HepG2 (cell line): ENCODE measurements around the gene ZNF512B. TPM values are rescaled to one million over a fixed set of nuclear protein-coding genes. Genes with fewer than 3 reads are reported as not detected.

ENCODE experiments used
- ASH2L ChIP-seq: fragments of 300-600, 200-600 bp; sonication (generic); IDR thresholded peaks from 2 replicates; pipeline ENCODE4 v1.7.0; 2017; ENCODE audit warnings: low read depth, mild to moderate bottlenecking, moderate library complexity, mixed read lengths, low read length; ENCODE audit not compliant: insufficient read length
- BCLAF1 ChIP-seq: fragments of 450-650 bp; IDR thresholded peaks from 2 replicates; pipeline ENCODE4 v1.6.1; 2017; ENCODE audit warnings: mild to moderate bottlenecking
- EEA1 ChIP-seq: sonication (generic); formaldehyde crosslinking; IDR thresholded peaks from 2 replicates; pipeline ENCODE4 v1.5.1; 2020; ENCODE audit warnings: mild to moderate bottlenecking, missing genetic modification reagents, borderline replicate concordance
- FOXA3 ChIP-seq: IDR thresholded peaks from 2 replicates; pipeline ENCODE4 v1.6.1; 2016; ENCODE audit warnings: missing genetic modification reagents, missing compliant biosample characterization
- GRHL1 ChIP-seq: sonication (generic); formaldehyde crosslinking; conservative IDR thresholded peaks from 2 replicates; pipeline ENCODE4 v1.8.0; 2022; ENCODE audit warnings: missing genetic modification reagents
- HIVEP1 ChIP-seq: sonication (generic); formaldehyde crosslinking; IDR thresholded peaks from 2 replicates; pipeline ENCODE4 v1.4.0; 2020; ENCODE audit warnings: mild to moderate bottlenecking, missing genetic modification reagents
- ISL2 ChIP-seq: sonication (generic); formaldehyde crosslinking; IDR thresholded peaks from 2 replicates; pipeline ENCODE4 v1.5.0; 2020; ENCODE audit warnings: missing genetic modification reagents
- MTF1 ChIP-seq: sonication (generic); formaldehyde crosslinking; IDR thresholded peaks from 2 replicates; pipeline ENCODE4 v1.5.0; 2020; ENCODE audit warnings: missing genetic modification reagents
- NRL ChIP-seq: sonication (generic); formaldehyde crosslinking; IDR thresholded peaks from 2 replicates; pipeline ENCODE4 v1.5.0; 2020; ENCODE audit warnings: missing genetic modification reagents, mild to moderate bottlenecking, moderate library complexity, borderline replicate concordance
- SIX1 ChIP-seq: sonication (generic); formaldehyde crosslinking; IDR thresholded peaks from 2 replicates; pipeline ENCODE4 v1.4.0; 2020; ENCODE audit warnings: missing genetic modification reagents, borderline replicate concordance
- SMAD9 ChIP-seq: sonication (generic); formaldehyde crosslinking; IDR thresholded peaks from 2 replicates; pipeline ENCODE4 v1.5.1; 2020; ENCODE audit warnings: mild to moderate bottlenecking, missing genetic modification reagents
- TFDP1 ChIP-seq: IDR thresholded peaks from 2 replicates; pipeline ENCODE4 v1.6.1; 2016; ENCODE audit warnings: missing compliant biosample characterization, missing genetic modification reagents, borderline replicate concordance
- ZEB1 ChIP-seq: IDR thresholded peaks from 2 replicates; pipeline ENCODE4 v1.6.1; 2012; ENCODE audit warnings: mild to moderate bottlenecking, low read depth, inconsistent platforms; ENCODE audit not compliant: insufficient replicate concordance
- ZFP91 ChIP-seq: sonication (generic); formaldehyde crosslinking; IDR thresholded peaks from 2 replicates; pipeline ENCODE4 v1.9.0; 2022; ENCODE audit warnings: missing genetic modification reagents, mild to moderate bottlenecking, borderline replicate concordance
- ZMAT3 ChIP-seq: sonication (generic); formaldehyde crosslinking; conservative IDR thresholded peaks from 2 replicates; pipeline ENCODE4 v1.7.0; 2021; ENCODE audit warnings: missing genetic modification reagents
- ZNF124 ChIP-seq: sonication (generic); formaldehyde crosslinking; IDR thresholded peaks from 2 replicates; pipeline ENCODE4 v1.4.0; 2020; ENCODE audit warnings: missing genetic modification reagents
- ZNF230 ChIP-seq: sonication (generic); formaldehyde crosslinking; IDR thresholded peaks from 2 replicates; pipeline ENCODE4 v1.4.0; 2020; ENCODE audit warnings: mild to moderate bottlenecking, missing genetic modification reagents
- ZNF496 ChIP-seq: sonication (generic); formaldehyde crosslinking; IDR thresholded peaks from 2 replicates; pipeline ENCODE4 v1.8.1; 2023; ENCODE audit warnings: mild to moderate bottlenecking, moderate library complexity, missing genetic modification reagents; ENCODE audit not compliant: insufficient replicate concordance
- ZNF552 ChIP-seq: sonication (generic); formaldehyde crosslinking; IDR thresholded peaks from 2 replicates; pipeline ENCODE4 v1.9.0; 2022; ENCODE audit warnings: missing genetic modification reagents, mild to moderate bottlenecking, borderline replicate concordance
- ZNF772 ChIP-seq: sonication (generic); formaldehyde crosslinking; IDR thresholded peaks from 2 replicates; pipeline ENCODE4 v1.5.0; 2020; ENCODE audit warnings: mild to moderate bottlenecking, missing genetic modification reagents
- ZNF790 ChIP-seq: sonication (generic); formaldehyde crosslinking; IDR thresholded peaks from 2 replicates; pipeline ENCODE4 v1.8.0; 2022; ENCODE audit warnings: missing genetic modification reagents, mild to moderate bottlenecking, borderline replicate concordance
- polyA plus RNA-seq, 8 experiments: library from polyadenylated mRNA; depleted of rRNA in 3 of 8; stranded (reverse) in 7 of 8; unstranded in 1 of 8; fragments of >200 nt; fragmentation: Illumina TruSeq in 4 of 8; extraction: Trizol in 4 of 8; gene quantifications; 2 replicates each; pipeline versions ENCODE4 v1.2.1 to v1.2.3, GENCODE V29; 2011 to 2016; ENCODE audit warnings: low read depth in 4 of 8, missing spikeins in 1 of 8, mixed read lengths in 1 of 8; ENCODE audit not compliant: insufficient read depth in 1 of 8
- total RNA-seq, 5 experiments: library from RNA; depleted of rRNA; stranded (reverse); fragments of >200 nt; fragmentation: Illumina TruSeq; extraction: Trizol; gene quantifications; 2 replicates each; pipeline ENCODE4 v1.2.3, GENCODE V29; 2016; ENCODE audit warnings: low read depth in 1 of 5

Gene ZNF512B
- total and polyA plus RNA-seq, 2 of the 13 experiments (the other 11 are each of a cell fraction or from before 2014, with no cell fraction given), result 11.5 to 30.6 TPM

GRCh38 chr20:63980806-63981728 is 11.3 kb upstream of the ZNF512B start, which contains the start of gene PRPF6 (continued):
- TF ChIP-seq ZNF772 (CRISPR knock-in tag) (peak; percentile 95), EEA1 (CRISPR knock-in tag) (peak; percentile 47), HIVEP1 (CRISPR knock-in tag) (peak; percentile 95), ZNF496 (CRISPR knock-in tag) (no peak), ZNF124 (peak; percentile 86), TFDP1 (CRISPR knock-in tag) (peak; percentile 94; the same call in 1 of the 2 replicates), ZMAT3 (CRISPR knock-in tag) (peak; percentile 99), ISL2 (CRISPR knock-in tag) (peak; percentile 88), GRHL1 (CRISPR knock-in tag) (0 out of 2 replicates have a peak, but pooled peaks have one; percentile 37), SIX1 (peak; percentile 54), ZFP91 (CRISPR knock-in tag) (peak; percentile 95), ZEB1 (peak; percentile 20), ZNF230 (CRISPR knock-in tag) (peak; percentile 97), ZNF790 (CRISPR knock-in tag) (peak; percentile 87; the same call in 1 of the 2 replicates), MTF1 (CRISPR knock-in tag) (no peak), SMAD9 (no peak), NRL (peak; percentile 99), ZNF552 (CRISPR knock-in tag) (peak; percentile 82; the same call in 1 of the 2 replicates), ASH2L (peak; percentile 98), BCLAF1 (no peak), FOXA3 (CRISPR knock-in tag) (peak; percentile 82)
